Kidney (tissue), 14 donors: Measurements from ENCODE around the gene CLEC19A. TPM values are rescaled to one million over a fixed set of nuclear protein-coding genes. Genes with fewer than 3 reads are reported as not detected.

Source experiments
- DNase-seq, 5 donors: peaks; one replicate each; pipeline ENCODE4 v3.0.0-alpha.2; 2013 to 2020
- FAIRE-seq: peaks from 2 replicates; lab custom pipeline; 2012; peaks lifted over from hg19 to GRCh38; lab: Jason Lieb, UNC
- H3K27ac ChIP-seq, 2 donors: one replicate each; pipeline ENCODE4 v1.7.0; 2013; ENCODE audit warnings: low read depth in 2 of 2, low read length in 2 of 2, inconsistent platforms in 1 of 2
- H3K27me3 ChIP-seq: one replicate; pipeline ENCODE4 v1.7.1; 2013; ENCODE audit warnings: low read length, inconsistent platforms; ENCODE audit not compliant: control insufficient read depth, insufficient read depth
- H3K36me3 ChIP-seq, 3 donors: one replicate each; pipeline versions ENCODE4 v1.7.0 to v1.7.1; 2013; ENCODE audit warnings: low read length in 3 of 3, control low read depth in 1 of 3, inconsistent platforms in 1 of 3; ENCODE audit not compliant: insufficient read depth in 3 of 3, control insufficient read depth in 2 of 3
- H3K4me1 ChIP-seq, 3 donors: one replicate each; pipeline versions ENCODE4 v1.7.0 to v1.7.1; 2013; ENCODE audit warnings: low read length in 3 of 3, inconsistent platforms in 1 of 3, low read depth in 1 of 3; ENCODE audit not compliant: control insufficient read depth in 2 of 3, insufficient read depth in 2 of 3
- H3K4me3 ChIP-seq, 3 donors: one replicate each; pipeline versions ENCODE4 v1.7.0 to v1.8.1; 2013; ENCODE audit warnings: low read length in 3 of 3, control low read depth in 1 of 3, inconsistent platforms in 1 of 3
- H3K9ac ChIP-seq, 3 donors: one replicate each; pipeline versions ENCODE4 v1.7.0 to v1.7.1; 2013; ENCODE audit warnings: low read length in 3 of 3, control low read depth in 1 of 3, inconsistent platforms in 1 of 3
- H3K9me3 ChIP-seq, 3 donors: one replicate each; pipeline versions ENCODE4 v1.7.0 to v1.7.1; 2013; ENCODE audit warnings: low read length in 3 of 3, control low read depth in 1 of 3, inconsistent platforms in 1 of 3; ENCODE audit not compliant: control insufficient read depth in 2 of 3, insufficient read depth in 1 of 3
- CTCF ChIP-seq: IDR thresholded peaks from 3 replicates; pipeline ENCODE4 v1.5.1; 2012; ENCODE audit warnings: mild to moderate bottlenecking, moderate library complexity, borderline replicate concordance; ENCODE audit not compliant: insufficient read depth; ENCODE audit errors: extremely low read depth
- intact Hi-C: fragments of 100-400 bp; cut with DNase I; formaldehyde crosslinking; loops from one replicate; pipeline ENCODE4 v1.11.1; 2022
- polyA plus RNA-seq: library from polyadenylated mRNA; stranded (reverse); fragments of 350-450 nt; fragmentation: Illumina TruSeq; extraction: RNeasy Lipid Tissue Mini Kit (QIAGEN cat#74804); gene quantifications from one replicate; pipeline ENCODE4 v1.2.3, GENCODE V29; 2014; ENCODE audit warnings: low read depth, low replicate concordance; ENCODE audit not compliant: insufficient read depth
- total RNA-seq: library from RNA; stranded (reverse); fragmentation: NEBNext Ultra II Directional; extraction: Animal tissue kit (Norgen Biotek cat#: 25700); gene quantifications from one replicate; pipeline ENCODE4 v1.2.1, GENCODE V29; 2021
- donor health status: control.
- donor health status: control.
- donor health status: control.
- donor health status: control.
- donor health status: control.
- donor health status: DM: yes; HTN: yes; CAD: no.
- donor health status: Normal renal cell carcinoma (clear cell type).

The CLEC19A gene
- total and polyA plus RNA-seq, 2 donors from 2014 or later, result not detected

GRCh38 chr16:19245326-19245925 is 40.1 kb upstream of the CLEC19A start:
- Histone ChIP-seq H3K9ac (no peak overlapping the region), H3K9me3 (no peaks in the 10 kb centered on the region), H3K4me3 (no peak overlapping the region), H3K27me3 (no peaks in the 10 kb centered on the region), H3K4me1 (no peaks in the 10 kb centered on the region), H3K36me3 (no peaks in the 10 kb centered on the region), H3K27ac (no peak overlapping the region)
- FAIRE-seq, result no peak
- TF ChIP-seq CTCF, result no peak
- no peak for DNase-seq
- intact Hi-C loops, result no loop called here

GRCh38 chr16:19252904-19253303 is 32.6 kb upstream of the CLEC19A start:
- H3K27ac ChIP-seq, result no peak overlapping the region
- H3K27me3 ChIP-seq, result no peaks in the 10 kb centered on the region
- DNase-seq (no peak), FAIRE-seq (no peak)
- no peaks in the 10 kb centered on the region for H3K36me3 ChIP-seq
- no peak overlapping the region for H3K9ac ChIP-seq
- no peak for TF ChIP-seq CTCF
- intact Hi-C loops, result no loop called here
- H3K9me3 ChIP-seq, result no peaks in the 10 kb centered on the region
- no peak overlapping the region for H3K4me3 ChIP-seq
- no peaks in the 10 kb centered on the region for H3K4me1 ChIP-seq

- intact Hi-C loops, result no loop called here
- TF ChIP-seq CTCF, result no peak
These were observed 30.9 kb upstream of the CLEC19A start for GRCh38 chr16:19254611-19255010.

GRCh38 chr16:19264123-19264673 is 21.3 kb upstream of the CLEC19A start:
- DNase-seq (no peak), FAIRE-seq (no peak)
- no peak for TF ChIP-seq CTCF

More at GRCh38 chr16:19254611-19255010, 30.9 kb upstream of the CLEC19A start:
- no peak overlapping the region for H3K27ac ChIP-seq
- H3K4me1 ChIP-seq, result no peaks in the 10 kb centered on the region
- no peak for DNase-seq
- H3K9me3 ChIP-seq, result no peaks in the 10 kb centered on the region
- no peaks in the 10 kb centered on the region for H3K36me3 ChIP-seq
- H3K4me3 ChIP-seq, result no peak overlapping the region
- no peaks in the 10 kb centered on the region for H3K27me3 ChIP-seq
- no peak overlapping the region for H3K9ac ChIP-seq
- no peak for FAIRE-seq

More at GRCh38 chr16:19264123-19264673, 21.3 kb upstream of the CLEC19A start:
- H3K36me3 ChIP-seq, result no peaks in the 10 kb centered on the region
- H3K9ac ChIP-seq, result no peak overlapping the region
- intact Hi-C loops, result no loop called here
- no peak overlapping the region for H3K27ac ChIP-seq
- H3K27me3 ChIP-seq, result no peaks in the 10 kb centered on the region
- H3K4me1 ChIP-seq, result no peaks in the 10 kb centered on the region
- no peaks in the 10 kb centered on the region for H3K9me3 ChIP-seq
- no peak overlapping the region for H3K4me3 ChIP-seq
